PC-9 (cell line): ENCODE results near the gene PDE6D. TPM values are rescaled to one million over a fixed set of nuclear protein-coding genes. Genes with fewer than 3 reads are reported as not detected.

Experiments
- BruUV-seq: library from RNA; stranded (reverse); fragments of 400-500 nt; replicated peaks from 2 replicates; lab custom pipeline; 2021; lab: Mats Ljungman, UMichigan
- CTCF ChIA-PET: fragments of 300-600 bp; sonication (Branson Sonifier 250); formaldehyde crosslinking; loops from one replicate; lab custom pipeline; 2022; ENCODE audit warnings: antibody characterized with exemption; lab: Charles Lee
- POLR2A ChIA-PET: fragments of 300-600 bp; sonication (Branson Sonifier 250); formaldehyde crosslinking; loops from one replicate; lab custom pipeline; 2022; ENCODE audit warnings: antibody characterized with exemption; ENCODE audit not compliant: unreplicated experiment; lab: Charles Lee
- DNase-seq, 2 experiments: peaks; one replicate each; pipeline versions ENCODE4 v3.0.0 to v3.0.0-alpha.2; 2015 to 2022; ENCODE audit warnings: mixed read lengths in 1 of 2
- H2AFZ ChIP-seq: fragments of 200-600 bp; sonication (generic); 2 replicates; pipeline ENCODE4 v1.8.1; 2017; ENCODE audit warnings: antibody characterized with exemption
- H3F3A ChIP-seq: fragments of 200-600 bp; sonication (generic); 2 replicates; pipeline ENCODE4 v1.8.1; 2017; ENCODE audit warnings: antibody characterized with exemption, mild to moderate bottlenecking, low read depth; ENCODE audit not compliant: insufficient read depth
- H3K27ac ChIP-seq: fragments of 200-600 bp; sonication (generic); 2 replicates; pipeline ENCODE4 v1.6.1; 2016; ENCODE audit warnings: mixed run types
- H3K27me3 ChIP-seq: fragments of 200-600 bp; sonication (generic); 2 replicates; pipeline ENCODE4 v1.6.1; 2016; ENCODE audit warnings: low read depth, mixed run types; ENCODE audit not compliant: insufficient read depth
- H3K36me3 ChIP-seq: fragments of 200-600 bp; sonication (generic); 2 replicates; pipeline ENCODE4 v1.6.1; 2016; ENCODE audit warnings: low read depth, mixed run types
- H3K4me1 ChIP-seq: fragments of 200-600 bp; sonication (generic); replicated peaks from 2 replicates; pipeline ENCODE4 v1.6.1; 2016; ENCODE audit warnings: mixed run types; ENCODE audit not compliant: insufficient read depth
- H3K4me2 ChIP-seq: fragments of 200-600 bp; sonication (generic); 2 replicates; pipeline ENCODE4 v1.6.1; 2017; ENCODE audit warnings: mixed run types
- H3K4me3 ChIP-seq: fragments of 200-600 bp; sonication (generic); 2 replicates; pipeline ENCODE4 v1.6.1; 2016; ENCODE audit warnings: mixed run types
- H3K79me2 ChIP-seq: fragments of 200-600 bp; sonication (generic); 2 replicates; pipeline ENCODE4 v1.6.1; 2017; ENCODE audit warnings: low read depth, mixed run types
- H3K9me2 ChIP-seq: fragments of 200-600 bp; sonication (generic); 2 replicates; pipeline ENCODE4 v1.8.1; 2017; ENCODE audit warnings: mild to moderate bottlenecking; ENCODE audit not compliant: insufficient read depth
- H3K9me3 ChIP-seq: fragments of 200-600 bp; sonication (generic); 2 replicates; pipeline ENCODE4 v1.8.1; 2016; ENCODE audit warnings: low read depth; ENCODE audit not compliant: insufficient read depth
- H4K20me1 ChIP-seq: fragments of 200-600 bp; sonication (generic); 2 replicates; pipeline ENCODE4 v1.8.1; 2017; ENCODE audit not compliant: insufficient read depth
- CTCF ChIP-seq: fragments of 200-600 bp; sonication (generic); conservative IDR thresholded peaks from 2 replicates; pipeline ENCODE4 v1.6.1; 2017; ENCODE audit warnings: mixed run types, antibody characterized with exemption, mild to moderate bottlenecking, moderate library complexity
- EZH2 ChIP-seq: fragments of 200-600 bp; sonication (generic); IDR thresholded peaks from 2 replicates; pipeline ENCODE4 v1.8.0; 2017; ENCODE audit warnings: antibody characterized with exemption, low read depth
- intact Hi-C: fragments of 100-400 bp; cut with micrococcal nuclease; formaldehyde crosslinking; loops from one replicate; pipeline ENCODE4 v1.10.0; 2022; ENCODE audit not compliant: unreplicated experiment
- total RNA-seq: library from RNA; stranded (reverse); gene quantifications from 2 replicates; pipeline ENCODE4 v1.2.3, GENCODE V29; 2021

PDE6D gene
- total RNA-seq, 1 experiment from 2014 or later: 32.2 TPM

GRCh38 chr2:231745303-231746038 lies 35.6 kb downstream of the PDE6D start:
- TF ChIP-seq EZH2 (no peak), CTCF (no peak)
- H3F3A ChIP-seq: no peaks in the 10 kb centered on the region
- intact Hi-C loops: no loop called here
- no peak overlapping the region for H2AFZ ChIP-seq
- H3K4me3 ChIP-seq: no peak overlapping the region
- no peaks in the 10 kb centered on the region for H4K20me1 ChIP-seq
- no TSS peak for BruUV-seq
- no peak for DNase-seq
- no peaks in the 10 kb centered on the region for H3K9me3 ChIP-seq
- ChIA-PET CTCF (no interaction called here), POLR2A (interaction anchor here (0.6 kb wide), 1 partner anchor 506 kb away, joined by 3 read pairs; no protein-coding TSS in a partner anchor)
- no peak overlapping the region for H3K27ac ChIP-seq
- H3K9me2 ChIP-seq: no peaks in the 10 kb centered on the region
- H3K4me1 ChIP-seq: no peaks in the 10 kb centered on the region
- H3K79me2 ChIP-seq: no peaks in the 10 kb centered on the region
- no peak overlapping the region for H3K4me2 ChIP-seq
- H3K36me3 ChIP-seq: no peaks in the 10 kb centered on the region
- H3K27me3 ChIP-seq: no peaks in the 10 kb centered on the region

- BruUV-seq: no TSS peak
- POLR2A ChIA-PET: interaction anchor here (0.6 kb wide), 1 partner anchor 135 kb away, joined by 8 read pairs; no protein-coding TSS in a partner anchor
These were observed 37.5 kb downstream of the PDE6D start for GRCh38 chr2:231743376-231744116.

More at GRCh38 chr2:231743376-231744116, 37.5 kb downstream of the PDE6D start:
- no peaks in the 10 kb centered on the region for H3F3A ChIP-seq
- no peaks in the 10 kb centered on the region for H3K27me3 ChIP-seq
- DNase-seq: no peak
- H4K20me1 ChIP-seq: no peaks in the 10 kb centered on the region
- no peaks in the 10 kb centered on the region for H3K79me2 ChIP-seq
- no peak for TF ChIP-seq EZH2
- no peak for TF ChIP-seq CTCF
- no peaks in the 10 kb centered on the region for H3K9me3 ChIP-seq
- intact Hi-C loops: no loop called here
- no peak overlapping the region for H3K4me3 ChIP-seq
- no peaks in the 10 kb centered on the region for H3K9me2 ChIP-seq
- CTCF ChIA-PET: interaction anchor here (0.7 kb wide), 2 partner anchors 53 to 59 kb away, joined by 3 to 5 read pairs; no protein-coding TSS in a partner anchor
- H3K4me1 ChIP-seq: no peaks in the 10 kb centered on the region
- H3K36me3 ChIP-seq: no peaks in the 10 kb centered on the region
- no peak overlapping the region for H3K27ac ChIP-seq
- H3K4me2 ChIP-seq: no peak overlapping the region
- no peak overlapping the region for H2AFZ ChIP-seq
